ENCODE measurements around the gene KANK2. TPM values are rescaled to one million over a fixed set of nuclear protein-coding genes. Genes with fewer than 3 reads are reported as not detected.

The KANK2 gene
- total and polyA plus RNA-seq, 10 of the 15 experiments (the other 5 are each of a cell fraction or from before 2014, with no cell fraction given), result 4.9 to 33.0 (median 21.0) TPM

DNA sequence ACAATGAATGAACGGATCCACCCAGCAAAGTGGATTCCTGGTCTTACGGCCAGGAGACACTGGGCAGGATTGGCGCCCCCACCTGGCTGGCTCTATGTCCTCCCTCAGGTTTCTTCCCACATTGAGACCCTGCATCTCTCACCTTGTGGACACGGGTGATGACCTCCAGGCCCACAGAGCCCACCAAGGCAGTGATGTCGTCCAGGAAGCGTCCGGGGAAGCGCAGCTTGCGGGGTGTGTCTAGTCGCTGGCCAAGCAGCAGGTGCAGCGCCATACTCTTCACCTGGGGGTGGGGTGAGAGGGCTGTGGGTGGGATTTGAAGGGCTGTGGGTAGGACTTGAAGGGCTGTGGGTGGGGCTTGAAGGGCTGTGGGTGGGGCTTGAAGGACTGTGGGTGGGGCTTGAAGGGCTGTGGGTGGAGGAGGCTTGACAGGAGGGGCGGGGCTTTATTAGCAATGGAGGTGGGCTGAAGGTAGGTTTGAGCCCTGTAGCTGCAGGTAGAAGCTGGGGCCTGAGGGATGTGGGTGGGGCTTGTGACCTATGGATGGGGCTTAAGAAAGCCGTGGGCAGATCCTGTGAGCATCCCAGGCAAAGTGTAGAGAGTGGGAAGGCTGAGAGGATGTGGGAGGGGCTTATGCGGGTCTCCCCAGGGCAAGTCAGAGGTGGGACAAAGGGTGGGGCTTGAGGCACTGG is 30.0 kb upstream of the KANK2 start:
- no TSS peak for BruUV-seq (replicated peaks)
- Histone ChIP-seq H3K9me3 (replicated peaks; ENCODE audit: control insufficient read depth, insufficient read depth, low read length) (no peaks in the 10 kb centered on the region), H3K4me2 (ENCODE audit: control insufficient read depth, insufficient read depth) (no peak overlapping the region), H2AFZ (ENCODE audit: control insufficient read depth, low read depth, low read length) (no peak overlapping the region), H3K9ac (ENCODE audit: control insufficient read depth, insufficient read depth, low read length) (no peak overlapping the region), H3K27ac (ENCODE audit: control insufficient read depth, insufficient read depth) (no peak overlapping the region), H3K27me3 (replicated peaks in 1 of 2; ENCODE audit: control insufficient read depth in 2 of 2, insufficient read depth in 2 of 2, low read length in 1 of 2) (no peaks in the 10 kb centered on the region), H3K4me1 (ENCODE audit: control insufficient read depth, insufficient read depth, low read length) (no peaks in the 10 kb centered on the region; the same call in 1 of the 2 replicates), H4K20me1 (ENCODE audit: control insufficient read depth, insufficient read depth) (no peaks in the 10 kb centered on the region; the same call in 1 of the 2 replicates), H3K36me3 (ENCODE audit: control insufficient read depth in 2 of 2, insufficient read depth in 2 of 2, low read length in 1 of 2) (no peaks in the 10 kb centered on the region), H3K79me2 (ENCODE audit: control insufficient read depth, insufficient read depth, low read length) (no peaks in the 10 kb centered on the region), H3K4me3 (no peak overlapping the region)
- 82% methylated on average over 13 of the region's 14 CpGs for WGBS (ENCODE audit: insufficient coverage, insufficient replicate concordance, low lambda C conversion rate, missing lambda C conversion rate)
- in situ Hi-C loops (cut with MboI), result no loop called here
- DNase-seq (ENCODE audit: low read depth, low spot score) (no peak), FAIRE-seq (no peak), ATAC-seq (peak; percentile 75)
- ChIA-PET RAD21 (ENCODE audit: unreplicated experiment) (interaction anchor here (0.7 kb wide), 1 partner anchor 509 kb away, joined by 3 read pairs; no protein-coding TSS in a partner anchor), POLR2A (interaction anchor here (1.0 kb wide), 1 partner anchor 12 kb away, joined by 4 read pairs; no protein-coding TSS in a partner anchor), SMC1A (ENCODE audit: uncharacterized antibody, unreplicated experiment) (no interaction called here), CTCF (interaction anchor here (0.5 to 0.6 kb wide), 2 partner anchors 229 to 290 kb away, joined by 3 read pairs; no protein-coding TSS in a partner anchor)
- TF ChIP-seq, protein P1, sequence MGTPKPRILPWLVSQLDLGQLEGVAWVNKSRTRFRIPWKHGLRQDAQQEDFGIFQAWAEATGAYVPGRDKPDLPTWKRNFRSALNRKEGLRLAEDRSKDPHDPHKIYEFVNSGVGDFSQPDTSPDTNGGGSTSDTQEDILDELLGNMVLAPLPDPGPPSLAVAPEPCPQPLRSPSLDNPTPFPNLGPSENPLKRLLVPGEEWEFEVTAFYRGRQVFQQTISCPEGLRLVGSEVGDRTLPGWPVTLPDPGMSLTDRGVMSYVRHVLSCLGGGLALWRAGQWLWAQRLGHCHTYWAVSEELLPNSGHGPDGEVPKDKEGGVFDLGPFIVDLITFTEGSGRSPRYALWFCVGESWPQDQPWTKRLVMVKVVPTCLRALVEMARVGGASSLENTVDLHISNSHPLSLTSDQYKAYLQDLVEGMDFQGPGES (IDR thresholded peaks at IDR 0.05), result no peak
- TF ChIP-seq, protein P2, sequence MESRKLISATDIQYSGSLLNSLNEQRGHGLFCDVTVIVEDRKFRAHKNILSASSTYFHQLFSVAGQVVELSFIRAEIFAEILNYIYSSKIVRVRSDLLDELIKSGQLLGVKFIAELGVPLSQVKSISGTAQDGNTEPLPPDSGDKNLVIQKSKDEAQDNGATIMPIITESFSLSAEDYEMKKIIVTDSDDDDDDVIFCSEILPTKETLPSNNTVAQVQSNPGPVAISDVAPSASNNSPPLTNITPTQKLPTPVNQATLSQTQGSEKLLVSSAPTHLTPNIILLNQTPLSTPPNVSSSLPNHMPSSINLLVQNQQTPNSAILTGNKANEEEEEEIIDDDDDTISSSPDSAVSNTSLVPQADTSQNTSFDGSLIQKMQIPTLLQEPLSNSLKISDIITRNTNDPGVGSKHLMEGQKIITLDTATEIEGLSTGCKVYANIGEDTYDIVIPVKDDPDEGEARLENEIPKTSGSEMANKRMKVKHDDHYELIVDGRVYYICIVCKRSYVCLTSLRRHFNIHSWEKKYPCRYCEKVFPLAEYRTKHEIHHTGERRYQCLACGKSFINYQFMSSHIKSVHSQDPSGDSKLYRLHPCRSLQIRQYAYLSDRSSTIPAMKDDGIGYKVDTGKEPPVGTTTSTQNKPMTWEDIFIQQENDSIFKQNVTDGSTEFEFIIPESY (IDR thresholded peaks at IDR 0.05), result 0 out of 2 replicates have a peak, but pooled peaks have one; percentile 26
- TF ChIP-seq NR2F1 (conservative IDR thresholded peaks at IDR 0.05), result no peak
- no peak for TF ChIP-seq ZNF384 (IDR thresholded peaks at IDR 0.05; ENCODE audit: borderline replicate concordance, low read depth, low read length)
- TF ChIP-seq, protein P3, sequence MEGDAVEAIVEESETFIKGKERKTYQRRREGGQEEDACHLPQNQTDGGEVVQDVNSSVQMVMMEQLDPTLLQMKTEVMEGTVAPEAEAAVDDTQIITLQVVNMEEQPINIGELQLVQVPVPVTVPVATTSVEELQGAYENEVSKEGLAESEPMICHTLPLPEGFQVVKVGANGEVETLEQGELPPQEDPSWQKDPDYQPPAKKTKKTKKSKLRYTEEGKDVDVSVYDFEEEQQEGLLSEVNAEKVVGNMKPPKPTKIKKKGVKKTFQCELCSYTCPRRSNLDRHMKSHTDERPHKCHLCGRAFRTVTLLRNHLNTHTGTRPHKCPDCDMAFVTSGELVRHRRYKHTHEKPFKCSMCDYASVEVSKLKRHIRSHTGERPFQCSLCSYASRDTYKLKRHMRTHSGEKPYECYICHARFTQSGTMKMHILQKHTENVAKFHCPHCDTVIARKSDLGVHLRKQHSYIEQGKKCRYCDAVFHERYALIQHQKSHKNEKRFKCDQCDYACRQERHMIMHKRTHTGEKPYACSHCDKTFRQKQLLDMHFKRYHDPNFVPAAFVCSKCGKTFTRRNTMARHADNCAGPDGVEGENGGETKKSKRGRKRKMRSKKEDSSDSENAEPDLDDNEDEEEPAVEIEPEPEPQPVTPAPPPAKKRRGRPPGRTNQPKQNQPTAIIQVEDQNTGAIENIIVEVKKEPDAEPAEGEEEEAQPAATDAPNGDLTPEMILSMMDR (IDR thresholded peaks at IDR 0.05 in 2 of 3, conservative IDR thresholded peaks at IDR 0.05 in 1 of 3; ENCODE audit: control insufficient read depth in 2 of 3, extremely low read depth in 1 of 3, insufficient read depth in 1 of 3, low read depth in 3 of 3, low read length in 3 of 3), result peak in 2 of 3 experiments; percentile 24 to 26; a peak in 1 of 6 replicates
- intact Hi-C loops (cut with micrococcal nuclease; ENCODE audit: unreplicated experiment), result no loop called here

Data from GM12878 (cell line).